ENCODE measurements around the gene PPP2R2B. TPM values are rescaled to one million over a fixed set of nuclear protein-coding genes. Genes with fewer than 3 reads are reported as not detected.

PPP2R2B gene
- total RNA-seq, 3 donors from 2014 or later: 0.99 to 5.9 (median 1.2) TPM

- H3K9me3 ChIP-seq: no peaks in the 10 kb centered on the region
- no peak for DNase-seq
- intact Hi-C loops (cut with DNase I, micrococcal nuclease): no loop called here
- H3K4me1 ChIP-seq (ENCODE audit: low read depth): no peaks in the 10 kb centered on the region
- no peaks in the 10 kb centered on the region for H3K36me3 ChIP-seq (ENCODE audit: low read depth)
- no peak for ATAC-seq
- no peak overlapping the region for H3K4me3 ChIP-seq
- no peak for TF ChIP-seq CTCF (IDR thresholded peaks at IDR 0.05)
These were observed 15.4 kb upstream of the PPP2R2B start for GRCh38 chr5:146893991-146894390.

GRCh38 chr5:146892231-146892630 lies 13.7 kb upstream of the PPP2R2B start:
- intact Hi-C loops (cut with DNase I, micrococcal nuclease): no loop called here
- no peak for TF ChIP-seq CTCF (IDR thresholded peaks at IDR 0.05)
- no peaks in the 10 kb centered on the region for H3K9me3 ChIP-seq
- no peak for DNase-seq
- H3K4me1 ChIP-seq (ENCODE audit: low read depth): no peaks in the 10 kb centered on the region
- H3K36me3 ChIP-seq (ENCODE audit: low read depth): no peaks in the 10 kb centered on the region
- no peak overlapping the region for H3K4me3 ChIP-seq
- no peak for ATAC-seq

GRCh38 chr5:146891511-146891910 lies 13.0 kb upstream of the PPP2R2B start:
- H3K36me3 ChIP-seq (ENCODE audit: low read depth): no peaks in the 10 kb centered on the region
- DNase-seq (no peak), ATAC-seq (no peak)
- H3K9me3 ChIP-seq: no peaks in the 10 kb centered on the region
- H3K4me1 ChIP-seq (ENCODE audit: low read depth): no peaks in the 10 kb centered on the region
- intact Hi-C loops (cut with DNase I, micrococcal nuclease): no loop called here
- no peak overlapping the region for H3K4me3 ChIP-seq
- TF ChIP-seq CTCF (IDR thresholded peaks at IDR 0.05): no peak

GRCh38 chr5:146890731-146891440 lies 12.3 kb upstream of the PPP2R2B start:
- intact Hi-C loops (cut with DNase I, micrococcal nuclease): no loop called here
- ATAC-seq: no peak
- H3K9me3 ChIP-seq: no peaks in the 10 kb centered on the region

GRCh38 chr5:146890066-146890465 lies 11.5 kb upstream of the PPP2R2B start:
- Histone ChIP-seq H3K4me1 (ENCODE audit: low read depth) (no peaks in the 10 kb centered on the region), H3K36me3 (ENCODE audit: low read depth) (no peaks in the 10 kb centered on the region), H3K9me3 (no peaks in the 10 kb centered on the region), H3K4me3 (no peak overlapping the region)
- intact Hi-C loops (cut with DNase I, micrococcal nuclease): no loop called here
- no peak for TF ChIP-seq CTCF (IDR thresholded peaks at IDR 0.05)
- no peak for ATAC-seq
- no peak for DNase-seq

More at GRCh38 chr5:146890731-146891440, 12.3 kb upstream of the PPP2R2B start:
- Histone ChIP-seq H3K4me3 (no peak overlapping the region), H3K36me3 (ENCODE audit: low read depth) (no peaks in the 10 kb centered on the region), H3K4me1 (ENCODE audit: low read depth) (no peaks in the 10 kb centered on the region)
- no peak for DNase-seq
- no peak for TF ChIP-seq CTCF (IDR thresholded peaks at IDR 0.05)
